DOHH2 (cell line): ENCODE data around the gene DCLK2.

Source experiments
- CTCF ChIP-seq: fragments of 200-600 bp; sonication (generic); IDR thresholded peaks from one replicate; pipeline ENCODE4 v1.5.1; 2014; ENCODE audit warnings: antibody characterized with exemption, mild to moderate bottlenecking, low read depth, low read length; ENCODE audit not compliant: poor library complexity, severe bottlenecking
- EZH2phosphoT487 ChIP-seq: fragments of 200-600 bp; sonication (generic); IDR thresholded peaks from 2 replicates; pipeline ENCODE4 v1.6.1; 2017; ENCODE audit warnings: borderline replicate concordance, mild to moderate bottlenecking, antibody characterized with exemption, low read length, moderate library complexity, mixed read lengths

- TF ChIP-seq CTCF (no peak), EZH2phosphoT487 (no peak)
Measured at GRCh38 chr4:150253416-150253815, 175.2 kb downstream of the DCLK2 start.
